SW480 (cell line): ENCODE data around the gene KRTAP12-2.
"Not testable (repeated sequence)": the region's sequence is repeated elsewhere in the genome, so short reads cannot be mapped to it uniquely, and the experiment has no call there.

Experiments used
- DNase-seq: peaks from one replicate; pipeline ENCODE4 v3.0.0-alpha.2; 2016; ENCODE audit warnings: low spot score

Gene KRTAP12-2

GRCh38 chr21:44702111-44702972 is 35.6 kb upstream of the KRTAP12-2 start:
- no peak for DNase-seq

- DNase-seq = no peak
Measured at GRCh38 chr21:44701541-44701940, 34.8 kb upstream of the KRTAP12-2 start.

DNA sequence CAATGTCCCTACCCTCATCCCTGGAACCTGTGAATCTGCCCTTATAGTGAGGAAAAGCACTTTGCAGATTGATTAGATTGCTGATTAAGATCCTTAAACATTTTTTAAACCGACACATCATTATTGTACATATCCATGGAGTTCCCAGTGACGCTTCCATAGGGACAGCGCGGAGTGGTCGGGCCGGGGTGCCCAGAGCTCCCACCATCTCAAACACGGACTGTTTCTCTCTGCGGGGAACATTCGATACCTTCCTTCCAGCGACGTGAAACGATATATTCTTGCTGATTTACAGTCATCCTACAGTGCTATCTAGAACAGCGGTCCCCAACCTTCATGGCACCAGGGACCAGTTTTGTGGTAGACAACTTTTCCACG is 34.3 kb upstream of the KRTAP12-2 start:
- DNase-seq = no peak

- DNase-seq = no peak
Measured at GRCh38 chr21:44700101-44701022, 33.6 kb upstream of the KRTAP12-2 start.

DNA sequence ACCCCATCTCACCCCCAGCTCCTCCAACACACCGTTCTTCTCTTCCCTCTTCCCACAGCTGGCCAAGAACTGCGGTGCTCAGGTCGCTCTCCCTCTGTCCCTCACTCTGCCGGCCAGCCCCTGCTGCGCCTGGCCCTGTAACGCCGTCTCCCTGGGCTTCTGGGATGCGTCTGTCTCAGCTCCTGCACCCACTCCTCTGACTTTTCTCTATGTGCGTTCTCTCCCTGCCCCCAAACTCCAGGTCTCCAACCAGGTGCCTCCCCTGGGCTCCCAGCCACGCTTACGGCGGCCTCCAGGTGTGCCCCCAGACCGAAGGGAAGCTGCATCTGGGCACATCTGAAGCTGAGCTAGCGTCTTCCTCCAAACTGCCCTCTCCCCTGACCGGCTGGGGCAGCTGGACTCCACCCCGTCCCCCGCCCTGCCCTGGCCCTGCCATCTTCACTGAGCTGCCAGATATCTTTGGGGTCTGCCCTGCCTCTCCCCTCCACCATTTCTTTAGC is 32.8 kb upstream of the KRTAP12-2 start:
- DNase-seq = no peak

DNA sequence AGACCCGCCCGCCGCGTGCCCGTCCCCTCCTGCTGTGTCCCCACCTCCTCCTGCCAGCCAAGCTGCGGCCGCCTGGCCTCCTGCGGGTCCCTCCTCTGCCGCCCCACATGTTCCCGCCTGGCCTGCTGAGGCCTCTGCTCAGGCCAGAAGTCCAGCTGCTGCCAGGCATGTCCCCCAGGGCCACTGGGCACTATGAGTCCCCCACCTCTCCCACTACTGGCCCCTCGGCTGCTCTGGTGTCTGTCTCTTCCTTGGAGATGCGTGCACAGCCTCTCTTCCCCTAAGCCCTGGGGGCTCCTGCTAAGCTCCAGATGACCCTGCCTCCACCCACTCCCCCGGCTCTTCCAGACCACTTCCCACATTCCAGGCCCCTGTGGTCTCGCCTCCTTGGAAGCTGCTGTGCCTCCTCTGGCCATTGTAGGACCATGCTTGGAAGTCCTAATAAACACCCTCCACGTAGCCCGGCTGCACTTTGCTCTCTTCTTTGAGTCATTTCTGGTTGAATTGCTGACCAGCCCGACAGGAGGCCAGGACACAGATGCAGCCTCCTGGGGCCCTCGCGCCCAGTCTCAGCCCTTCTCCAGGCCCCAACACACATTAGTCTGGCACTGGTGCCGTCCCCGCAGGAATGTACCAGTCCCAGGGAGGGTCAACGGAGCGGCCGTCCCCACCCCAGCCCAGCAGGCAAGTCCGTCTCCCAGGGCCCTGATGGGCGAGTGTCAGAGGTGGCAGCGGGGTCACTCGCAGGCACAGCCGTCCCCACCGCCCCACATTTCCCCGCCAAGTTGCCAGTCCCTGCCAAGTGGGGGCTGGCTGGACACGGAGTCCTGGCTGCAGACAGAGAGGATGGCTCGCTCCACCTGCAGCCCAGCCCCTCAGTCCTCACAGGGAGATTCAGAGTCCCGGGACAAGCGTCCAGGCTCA is 31.3 kb upstream of the KRTAP12-2 start:
- no peak for DNase-seq

- DNase-seq = not testable (repeated sequence)
Measured at GRCh38 chr21:44697172-44697810, 30.6 kb upstream of the KRTAP12-2 start, which contains the start of gene KRTAP10-12. TSS of gene KRTAP10-12 (plus strand) at chr21:44697172. CDS start at chr21:44697202, 30 bp downstream.

GRCh38 chr21:44696572-44696971 is 29.8 kb upstream of the KRTAP12-2 start:
- DNase-seq = no peak

- DNase-seq = no peak
Measured at GRCh38 chr21:44695641-44696040, 28.9 kb upstream of the KRTAP12-2 start.

GRCh38 chr21:44695184-44695583 is 28.5 kb upstream of the KRTAP12-2 start:
- no peak for DNase-seq

- no peak for DNase-seq
Measured at GRCh38 chr21:44694776-44695175, 28.0 kb upstream of the KRTAP12-2 start.

- no peak for DNase-seq
Measured at GRCh38 chr21:44692798-44693512, 26.2 kb upstream of the KRTAP12-2 start.

DNA sequence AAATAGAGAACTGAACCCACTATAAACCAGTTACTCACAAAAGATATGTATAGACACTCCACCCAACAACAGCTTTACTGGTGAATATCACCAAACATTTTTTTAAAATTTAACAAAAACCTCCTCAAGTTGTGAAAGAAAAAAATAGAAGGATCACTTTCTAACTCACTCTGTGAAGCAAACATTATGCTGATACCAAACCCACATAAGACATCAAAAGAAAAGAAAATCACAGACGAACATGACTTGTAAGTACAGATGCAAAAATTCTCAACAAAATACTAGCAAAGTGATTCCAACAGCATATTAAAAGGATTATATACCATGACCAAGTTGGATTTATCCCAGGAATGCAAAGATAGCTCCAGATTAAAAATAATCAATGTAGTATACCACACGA is 25.0 kb upstream of the KRTAP12-2 start:
- no peak for DNase-seq

DNA sequence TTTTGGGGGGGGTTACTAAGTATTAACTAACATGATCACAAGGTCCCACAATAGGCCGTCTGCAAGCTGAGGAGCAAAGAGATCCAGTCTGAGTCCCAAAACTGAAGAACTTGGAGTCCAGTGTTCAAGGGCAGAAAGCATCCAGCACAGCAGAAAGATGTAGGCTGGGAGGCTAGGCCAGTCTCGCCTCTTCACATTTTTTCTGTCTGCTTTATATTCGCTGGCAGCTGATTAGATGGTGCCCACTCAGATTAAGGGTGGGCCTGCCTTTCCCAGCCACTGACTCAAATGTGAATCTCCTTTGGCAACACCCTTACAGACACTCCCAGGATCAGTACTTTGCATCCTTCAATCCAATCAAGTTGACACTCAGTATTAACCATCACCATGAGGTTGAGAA is 23.0 kb upstream of the KRTAP12-2 start:
- DNase-seq = not testable (repeated sequence)

- DNase-seq = no peak
Measured at GRCh38 chr21:44687671-44688070, 20.9 kb upstream of the KRTAP12-2 start.

DNA sequence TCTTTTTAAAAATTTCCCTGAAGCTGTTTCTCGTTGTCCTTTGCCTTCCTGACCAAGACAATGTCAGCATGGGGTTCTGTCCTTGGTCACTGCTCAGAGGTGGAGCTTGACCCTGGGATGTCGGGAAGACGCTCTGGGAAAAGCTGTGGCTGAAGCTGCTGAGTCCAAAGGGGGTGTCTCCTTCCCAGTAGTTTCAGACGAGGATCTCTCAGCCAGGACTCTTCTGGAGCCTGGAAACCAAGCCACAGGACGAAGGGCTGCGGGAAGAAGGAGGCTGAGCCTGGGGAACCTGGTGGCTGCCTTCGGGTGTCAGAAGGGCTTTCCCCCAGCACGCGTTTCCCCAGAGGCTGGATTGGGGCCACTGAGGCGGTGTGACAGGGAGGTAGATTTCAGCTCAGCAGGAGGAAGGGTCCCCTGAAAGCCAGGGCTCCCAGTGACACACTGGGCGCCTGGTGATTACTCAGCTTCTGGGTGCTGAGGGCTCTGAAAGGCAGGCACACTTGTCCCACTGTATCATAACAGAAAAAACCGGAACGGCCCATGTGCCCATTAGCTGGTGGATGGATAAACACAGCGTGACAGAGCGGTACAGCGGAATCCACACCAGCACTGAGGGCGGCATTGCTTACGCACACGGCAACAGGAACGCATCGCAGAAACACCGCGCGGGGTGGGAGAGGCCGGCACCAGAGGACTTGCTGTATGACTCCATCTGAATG is 20.3 kb upstream of the KRTAP12-2 start:
- no peak for DNase-seq

DNA sequence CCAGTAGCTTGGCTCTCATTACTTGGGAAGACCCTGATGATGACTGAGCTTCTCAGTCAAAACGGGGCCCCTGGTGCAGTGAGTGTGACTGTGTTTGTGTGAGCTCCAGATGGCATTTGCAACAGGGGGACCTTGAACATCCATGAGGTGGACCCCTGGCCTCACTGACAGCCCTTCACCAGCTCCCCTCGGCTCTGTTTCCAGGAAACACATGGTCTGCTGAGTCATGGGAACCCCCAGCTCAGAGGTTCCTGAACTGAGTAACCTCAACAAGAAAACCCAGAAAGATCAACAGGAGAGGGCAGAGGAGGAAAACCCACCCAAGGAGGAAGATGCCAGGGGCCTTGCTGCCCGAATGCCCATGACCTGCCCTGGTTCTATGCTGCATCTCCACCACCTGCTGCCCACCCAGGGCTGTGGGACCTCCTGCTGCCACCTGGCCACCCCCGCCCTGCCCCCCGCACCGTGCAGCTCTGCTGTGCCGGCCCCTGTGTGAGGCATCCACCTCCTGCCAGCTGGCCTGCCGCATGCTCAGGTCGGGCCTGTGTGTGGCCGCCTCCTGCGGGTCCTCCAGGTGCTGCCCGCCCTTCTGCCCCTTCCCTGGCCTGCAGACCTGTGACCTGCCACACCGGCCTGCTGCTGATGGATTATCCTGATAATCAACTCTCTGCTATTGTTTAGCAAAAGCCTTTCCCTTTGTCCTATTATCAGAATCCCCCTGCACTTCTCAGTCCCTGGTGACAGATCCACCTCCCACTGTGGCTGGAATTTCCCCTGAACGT is 19.5 kb upstream of the KRTAP12-2 start:
- no peak for DNase-seq

DNA sequence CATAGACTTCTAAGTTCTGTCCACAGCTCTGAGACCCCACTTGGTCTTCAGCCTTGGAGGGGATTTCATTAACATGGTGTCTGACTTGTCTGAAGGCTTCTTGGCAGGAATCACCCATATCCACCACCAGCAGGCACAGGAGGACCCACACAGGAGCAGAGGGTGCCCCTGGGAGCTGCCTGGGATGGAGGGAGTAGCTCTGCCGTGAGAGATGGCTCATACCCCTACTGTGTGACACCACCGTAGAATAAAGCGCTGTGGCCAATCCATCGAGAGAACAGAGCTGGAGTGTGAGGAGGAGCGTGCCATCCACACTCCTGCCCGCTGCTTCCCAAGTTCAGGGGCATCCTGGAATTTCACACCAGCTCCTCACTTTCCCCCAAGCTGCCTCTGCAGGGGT is 18.3 kb upstream of the KRTAP12-2 start:
- DNase-seq = not testable (repeated sequence)

DNA sequence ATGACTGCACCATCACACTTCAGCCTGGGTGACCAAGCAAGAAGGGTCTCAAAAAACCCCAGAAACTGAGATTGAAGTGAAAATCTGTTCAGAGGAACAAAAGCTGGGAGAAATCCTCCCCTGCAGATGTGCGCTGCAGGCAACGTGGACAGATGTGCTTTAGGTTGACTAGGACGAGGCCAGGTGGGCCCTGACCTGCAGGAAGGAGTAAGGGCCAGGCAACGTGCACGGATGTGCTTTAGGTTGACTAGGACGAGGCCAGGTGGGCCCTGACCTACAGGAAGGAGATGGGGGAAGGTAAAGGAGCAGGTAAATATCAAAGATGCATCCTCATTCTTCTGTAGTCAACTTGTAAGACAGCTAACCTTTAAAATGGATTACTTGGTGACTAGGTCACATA is 17.8 kb upstream of the KRTAP12-2 start:
- DNase-seq = no peak
